ENCODE data around the gene HS1BP3. TPM values are rescaled to one million over a fixed set of nuclear protein-coding genes. Genes with fewer than 3 reads are reported as not detected.

The HS1BP3 gene
- total and polyA plus RNA-seq, 9 of the 15 experiments (the other 6 are each of a cell fraction or from before 2014, with no cell fraction given): 0.41 to 8.3 (median 5.9) TPM

DNA sequence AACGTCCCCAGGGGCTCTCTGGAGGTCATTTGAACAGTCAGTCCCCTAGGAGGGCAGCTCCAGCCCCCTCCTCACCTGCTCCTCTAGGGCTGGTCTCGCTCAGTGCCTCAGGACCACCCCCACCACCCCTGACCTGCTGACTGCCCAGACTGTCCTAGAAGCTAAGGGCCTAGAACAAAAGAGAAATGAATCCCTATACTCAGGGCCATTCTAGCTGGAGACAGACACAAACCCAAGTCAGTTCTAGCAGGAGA, 83.0 kb downstream of the HS1BP3 start:
- Histone ChIP-seq H3K9me3 (replicated peaks; ENCODE audit: control insufficient read depth, insufficient read depth, low read depth, low read length) (no peaks in the 10 kb centered on the region), H3K27ac (ENCODE audit: extremely low read depth, low read depth, low read length) (no peak overlapping the region), H3K4me1 (replicated peaks in 1 of 2; ENCODE audit: control insufficient read depth in 2 of 2, insufficient read depth in 2 of 2, low read length in 2 of 2) (no peaks in the 10 kb centered on the region; a peak in 1 of 5 replicates), H2AFZ (ENCODE audit: low read depth, low read length) (no peak overlapping the region), H3K4me2 (ENCODE audit: insufficient read depth, low read length) (no peak overlapping the region), H3K9me1 (ENCODE audit: control insufficient read depth, insufficient read depth, low read length) (no peaks in the 10 kb centered on the region), H3K36me3 (ENCODE audit: control insufficient read depth, insufficient read depth, low read length) (no peaks in the 10 kb centered on the region), H3K9ac (ENCODE audit: insufficient read depth in 1 of 2, low read depth in 2 of 2, low read length in 2 of 2) (no peak overlapping the region), H3K4me3 (no peak overlapping the region), H4K20me1 (replicated peaks; ENCODE audit: control insufficient read depth, insufficient read depth, low read length) (no peaks in the 10 kb centered on the region), H3K27me3 (ENCODE audit: control insufficient read depth in 2 of 2, insufficient read depth in 2 of 2, low read length in 2 of 2) (peaks cover 0 to 17% of the 10 kb centered on the region in 2 experiments; a peak in 2 of 5 replicates), H3K79me2 (ENCODE audit: control insufficient read depth, insufficient read depth, low read length) (no peaks in the 10 kb centered on the region)
- intact Hi-C loops (cut with micrococcal nuclease) (no loop called here), in situ Hi-C loops (cut with MboI) (no loop called here)
- POLR2A ChIA-PET: interaction anchor here (0.5 kb wide), 1 partner anchor 25 kb away, joined by 3 read pairs; no protein-coding TSS in a partner anchor
- WGBS (ENCODE audit: insufficient coverage, low coverage, missing lambda C conversion rate): 33% methylated on average over 2 of the region's 2 CpGs
- CTCF ChIA-PET (ENCODE audit: low intra/inter-chr PET ratio): no interaction called here
- no peak for TF ChIP-seq MCM3 (IDR thresholded peaks at IDR 0.05)
- no peak for TF ChIP-seq SRSF7 (optimal IDR thresholded peaks at IDR 0.05; ENCODE audit: low read depth, low read length)
- no peak for TF ChIP-seq DMBX1 (CRISPR knock-in tag; IDR thresholded peaks at IDR 0.05; ENCODE audit: borderline replicate concordance)
- TF ChIP-seq SMARCA4 (IDR thresholded peaks at IDR 0.05): no peak
- no TSS peak for BruUV-seq (replicated peaks)
- DNase-seq (ENCODE audit: extremely low read depth in 1 of 4, low spot score in 3 of 4) (no peak), ATAC-seq (no peak), FAIRE-seq (no peak)

Other genes with a start within 250 kb of the HS1BP3 start
- gene RHOB, start 204.0 kb downstream of the HS1BP3 start, total RNA-seq (2014; rRNA removed): 4.2 and 4.8 TPM in 2 replicates
- 0.87 and 0.99 TPM in 2 replicates for gene RHOB, start 204.0 kb downstream of the HS1BP3 start, total RNA-seq (2014; rRNA removed; fragmentation: Illumina TruSeq; extraction: Trizol)
- gene RHOB, start 204.0 kb downstream of the HS1BP3 start, total RNA-seq (2015; rRNA removed; fragmentation: Illumina TruSeq; extraction: Trizol): 0.72 and 0.90 TPM in 2 replicates
- 3.3 and 4.2 TPM in 2 replicates for gene RHOB, start 204.0 kb downstream of the HS1BP3 start, total RNA-seq (2021)
- 1.1 and 1.5 TPM in 2 replicates for gene RHOB, start 204.0 kb downstream of the HS1BP3 start, polyA plus RNA-seq (2011; rRNA removed)
- gene RHOB, start 204.0 kb downstream of the HS1BP3 start, polyA plus RNA-seq (2014; fragmentation: Illumina TruSeq; extraction: Trizol): 1.3 and 1.4 TPM in 2 replicates
- under 1 TPM; 0.07 to 0.17 TPM for gene RHOB, start 204.0 kb downstream of the HS1BP3 start, polyA plus RNA-seq (2014; fragmentation: Nextera tagmentation; extraction: Ambion mirVana)
- gene RHOB, start 204.0 kb downstream of the HS1BP3 start, polyA plus RNA-seq (2014; rRNA removed): 2.1 and 2.6 TPM in 2 replicates
- gene GDF7, start 16.0 kb upstream of the HS1BP3 start, total RNA-seq (2014; rRNA removed): not detected in 2 replicates
- not detected in 2 replicates for gene GDF7, start 16.0 kb upstream of the HS1BP3 start, total RNA-seq (2014; rRNA removed; fragmentation: Illumina TruSeq; extraction: Trizol)
- not detected in 2 replicates for gene GDF7, start 16.0 kb upstream of the HS1BP3 start, total RNA-seq (2015; rRNA removed; fragmentation: Illumina TruSeq; extraction: Trizol)
- gene GDF7, start 16.0 kb upstream of the HS1BP3 start, total RNA-seq (2021): not detected in 2 replicates
- gene GDF7, start 16.0 kb upstream of the HS1BP3 start, polyA plus RNA-seq (2011; rRNA removed): 0.01 TPM in 1 of 2 replicates, not detected in the other
- gene GDF7, start 16.0 kb upstream of the HS1BP3 start, polyA plus RNA-seq (2014; fragmentation: Illumina TruSeq; extraction: Trizol): not detected in 2 replicates
- gene GDF7, start 16.0 kb upstream of the HS1BP3 start, polyA plus RNA-seq (2014; fragmentation: Nextera tagmentation; extraction: Ambion mirVana): under 1 TPM; 0.01 TPM
- 0.01 TPM in 1 of 2 replicates, not detected in the other for gene GDF7, start 16.0 kb upstream of the HS1BP3 start, polyA plus RNA-seq (2014; rRNA removed)
- gene LDAH, start 172.0 kb upstream of the HS1BP3 start, total RNA-seq (2014; rRNA removed): 22.3 and 26.5 TPM in 2 replicates
- gene LDAH, start 172.0 kb upstream of the HS1BP3 start, total RNA-seq (2014; rRNA removed; fragmentation: Illumina TruSeq; extraction: Trizol): 50.8 and 56.3 TPM in 2 replicates
- 38.7 and 40.0 TPM in 2 replicates for gene LDAH, start 172.0 kb upstream of the HS1BP3 start, total RNA-seq (2015; rRNA removed; fragmentation: Illumina TruSeq; extraction: Trizol)
- gene LDAH, start 172.0 kb upstream of the HS1BP3 start, total RNA-seq (2021): 38.9 and 41.1 TPM in 2 replicates
- gene LDAH, start 172.0 kb upstream of the HS1BP3 start, polyA plus RNA-seq (2011; rRNA removed): 45.9 and 60.1 TPM in 2 replicates
- 42.8 and 48.6 TPM in 2 replicates for gene LDAH, start 172.0 kb upstream of the HS1BP3 start, polyA plus RNA-seq (2014; fragmentation: Illumina TruSeq; extraction: Trizol)
- gene LDAH, start 172.0 kb upstream of the HS1BP3 start, polyA plus RNA-seq (2014; fragmentation: Nextera tagmentation; extraction: Ambion mirVana): 10 to 100 TPM; 38.4 to 44.7 TPM
- 22.8 and 28.3 TPM in 2 replicates for gene LDAH, start 172.0 kb upstream of the HS1BP3 start, polyA plus RNA-seq (2014; rRNA removed)